GM23248 (cell line): ENCODE data around the gene EEF1G.

Experiments used
- EZH2 ChIP-seq: fragments of 200-600 bp; sonication (generic); IDR thresholded peaks from 2 replicates; pipeline ENCODE4 v1.6.1; 2018; ENCODE audit warnings: antibody characterized with exemption, mild to moderate bottlenecking; ENCODE audit not compliant: insufficient read depth, poor library complexity, severe bottlenecking
- EZH2phosphoT487 ChIP-seq: fragments of 200-600 bp; sonication (generic); IDR thresholded peaks from 2 replicates; pipeline ENCODE4 v1.6.1; 2018; ENCODE audit warnings: antibody characterized with exemption, moderate library complexity, mild to moderate bottlenecking, low read depth; ENCODE audit not compliant: insufficient read depth

- TF ChIP-seq EZH2 (no peak), EZH2phosphoT487 (no peak)
These were observed 48.1 kb upstream of the EEF1G start, which contains the start of gene B3GAT3 for GRCh38 chr11:62621567-62622470.
